IMR-90 (cell line): ENCODE results near the gene C19orf25. TPM values are rescaled to one million over a fixed set of nuclear protein-coding genes. Genes with fewer than 3 reads are reported as not detected.

Experiments used
- ATAC-seq: fragments of 200-7000 bp; cut with Tn5 transposase; 2 replicates; pipeline ENCODE4 v1.9.1; 2020; ENCODE audit warnings: low read depth, mild to moderate bottlenecking, moderate library complexity
- BruUV-seq: library from RNA; stranded (reverse); fragments of 400-500 nt; replicated peaks from 2 replicates; lab custom pipeline; 2021; lab: Mats Ljungman, UMichigan
- CTCF ChIA-PET: fragments of 300-600 bp; formaldehyde crosslinking; extraction: SDS; loops from one replicate; lab custom pipeline; 2021; ENCODE audit warnings: antibody characterized with exemption; lab: Yijun Ruan, JAX
- POLR2A ChIA-PET: fragments of 300-600 bp; sonication (Branson Sonifier 250); formaldehyde crosslinking; loops from one replicate; lab custom pipeline; 2022; ENCODE audit warnings: antibody characterized with exemption; ENCODE audit not compliant: unreplicated experiment; lab: Charles Lee
- DNase-seq: peaks from one replicate; pipeline ENCODE4 v3.0.0; 2013
- H2AFZ ChIP-seq: replicated peaks from 2 replicates; pipeline ENCODE3; 2013; ENCODE audit warnings: low read length, mild to moderate bottlenecking; ENCODE audit not compliant: poor library complexity
- H2AK5ac ChIP-seq: 2 replicates; pipeline ENCODE4 v1.6.1; 2013; ENCODE audit warnings: low read depth, low read length, inconsistent platforms
- H2AK9ac ChIP-seq: replicated peaks from 2 replicates; pipeline ENCODE3; 2013; ENCODE audit warnings: mild to moderate bottlenecking, low read depth, low read length, moderate library complexity; ENCODE audit not compliant: poor library complexity
- H2BK120ac ChIP-seq: 2 replicates; pipeline ENCODE4 v1.6.1; 2013; ENCODE audit warnings: low read depth, low read length, inconsistent platforms
- H2BK15ac ChIP-seq: 3 replicates; pipeline ENCODE4 v1.6.1; 2013; ENCODE audit warnings: low read depth, low read length, inconsistent platforms
- H2BK20ac ChIP-seq: 2 replicates; pipeline ENCODE4 v1.6.1; 2013; ENCODE audit warnings: low read depth, mild to moderate bottlenecking, inconsistent platforms, low read length, moderate library complexity
- H2BK5ac ChIP-seq: 2 replicates; pipeline ENCODE4 v1.6.1; 2013; ENCODE audit warnings: mild to moderate bottlenecking, low read depth, low read length, inconsistent platforms; ENCODE audit not compliant: poor library complexity, severe bottlenecking
- H3K14ac ChIP-seq: replicated peaks from 2 replicates; pipeline ENCODE4 v1.6.1; 2013; ENCODE audit warnings: low read depth, low read length, inconsistent platforms
- H3K18ac ChIP-seq: 2 replicates; pipeline ENCODE4 v1.6.1; 2013; ENCODE audit warnings: low read depth, low read length, control low read depth
- H3K23ac ChIP-seq: 2 replicates; pipeline ENCODE4 v1.6.1; 2013; ENCODE audit warnings: low read depth, low read length, inconsistent platforms
- H3K27ac ChIP-seq: 2 replicates; pipeline ENCODE4 v1.5.1; 2013; ENCODE audit warnings: mild to moderate bottlenecking, control low read depth, low read length; ENCODE audit not compliant: insufficient read depth
- H3K27me3 ChIP-seq: 2 replicates; pipeline ENCODE4 v1.6.1; 2013; ENCODE audit warnings: low read length; ENCODE audit not compliant: control insufficient read depth, insufficient read depth
- H3K36me3 ChIP-seq: 2 replicates; pipeline ENCODE4 v1.6.1; 2013; ENCODE audit warnings: low read length, mixed read lengths; ENCODE audit not compliant: control insufficient read depth, insufficient read depth
- H3K4ac ChIP-seq: 2 replicates; pipeline ENCODE4 v1.6.1; 2013; ENCODE audit warnings: low read depth, low read length, inconsistent platforms
- H3K4me1 ChIP-seq: 2 replicates; pipeline ENCODE4 v1.6.1; 2013; ENCODE audit warnings: low read length, mixed read lengths; ENCODE audit not compliant: control insufficient read depth, insufficient read depth
- H3K4me2 ChIP-seq: 2 replicates; pipeline ENCODE4 v1.6.1; 2013; ENCODE audit warnings: low read depth, mild to moderate bottlenecking, control low read depth, low read length, moderate library complexity
- H3K4me3 ChIP-seq: 2 replicates; pipeline ENCODE4 v1.5.1; 2013; ENCODE audit warnings: low read depth, mild to moderate bottlenecking, control low read depth, low read length, moderate library complexity; ENCODE audit not compliant: insufficient read depth
- H3K56ac ChIP-seq: 2 replicates; pipeline ENCODE4 v1.6.1; 2013; ENCODE audit warnings: low read length, inconsistent platforms; ENCODE audit not compliant: insufficient read depth; ENCODE audit errors: extremely low read depth
- H3K79me1 ChIP-seq, 2 experiments: 2 replicates each; pipeline ENCODE4 v1.6.1; 2013; ENCODE audit warnings: low read length in 2 of 2, inconsistent platforms in 1 of 2, low read depth in 1 of 2
- H3K9ac ChIP-seq: 2 replicates; pipeline ENCODE4 v1.6.1; 2013; ENCODE audit warnings: low read depth, low read length, control low read depth
- H3K9me1 ChIP-seq: 2 replicates; pipeline ENCODE4 v1.6.1; 2013; ENCODE audit warnings: low read length, inconsistent platforms; ENCODE audit not compliant: insufficient read depth
- H3K9me3 ChIP-seq: 2 replicates; pipeline ENCODE4 v1.6.1; 2013; ENCODE audit warnings: low read length; ENCODE audit not compliant: control insufficient read depth, insufficient read depth
- H4K20me1 ChIP-seq: 2 replicates; pipeline ENCODE4 v1.6.1; 2013; ENCODE audit warnings: low read length, inconsistent platforms; ENCODE audit not compliant: insufficient read depth
- H4K5ac ChIP-seq: 2 replicates; pipeline ENCODE4 v1.6.1; 2013; ENCODE audit warnings: mild to moderate bottlenecking, low read depth, low read length, control low read depth
- H4K8ac ChIP-seq, 2 experiments: 2 replicates each; pipeline ENCODE4 v1.6.1; 2013; ENCODE audit warnings: low read depth in 2 of 2, low read length in 2 of 2, control low read depth in 1 of 2, inconsistent platforms in 1 of 2
- H4K91ac ChIP-seq: 2 replicates; pipeline ENCODE4 v1.6.1; 2013; ENCODE audit warnings: low read depth, low read length, inconsistent platforms; ENCODE audit not compliant: insufficient read depth
- BHLHE40 ChIP-seq: fragments of 150-350 bp; IDR thresholded peaks from 2 replicates; pipeline ENCODE4 v1.6.1; 2016; ENCODE audit warnings: mild to moderate bottlenecking, low read depth, low read length
- FOS ChIP-seq: fragments of 150-350 bp; IDR thresholded peaks from 2 replicates; pipeline ENCODE4 v1.6.1; 2016; ENCODE audit warnings: low read depth, low read length
- MAZ ChIP-seq: IDR thresholded peaks from 2 replicates; pipeline ENCODE4 v1.6.1; 2012; ENCODE audit warnings: low read depth, mild to moderate bottlenecking, low read length, improper control_type of control experiment, moderate library complexity, borderline replicate concordance
- NFE2L2 ChIP-seq: fragments of 150-350 bp; IDR thresholded peaks from 2 replicates; pipeline ENCODE4 v1.6.1; 2016; ENCODE audit warnings: low read depth, mild to moderate bottlenecking, low read length
- POLR2A ChIP-seq: IDR thresholded peaks from 2 replicates; pipeline ENCODE4 v1.6.1; 2012; ENCODE audit warnings: mild to moderate bottlenecking, low read depth, low read length
- RAD21 ChIP-seq: IDR thresholded peaks from 2 replicates; pipeline ENCODE4 v1.6.1; 2012; ENCODE audit warnings: low read length, improper control_type of control experiment
- RCOR1 ChIP-seq: IDR thresholded peaks from 2 replicates; pipeline ENCODE4 v1.6.1; 2012; ENCODE audit warnings: mild to moderate bottlenecking, low read length, improper control_type of control experiment; ENCODE audit not compliant: insufficient replicate concordance
- SMC3 ChIP-seq: fragments of 150-350 bp; IDR thresholded peaks from 2 replicates; pipeline ENCODE4 v1.6.1; 2016; ENCODE audit warnings: low read depth, mild to moderate bottlenecking, antibody characterized with exemption, low read length, moderate library complexity
- WGBS, 2 experiments: methylation state at CpG; one replicate each; pipeline versions ENCODE4 v1.1.5 to v1.1.7; 2013; ENCODE audit warnings: missing lambda C conversion rate in 2 of 2; ENCODE audit not compliant: insufficient read length in 1 of 2; ENCODE audit errors: extremely low coverage in 2 of 2; 5-methylcytosine and 5-hydroxymethylcytosine counted together
- dilution Hi-C: fragments of 300-500 bp; cut with HindIII; formaldehyde crosslinking; loops from one replicate; pipeline ENCODE4 v1.14.3; 2018; ENCODE audit warnings: low sequenced_read_pairs; ENCODE audit not compliant: unreplicated experiment
- in situ Hi-C: fragments of 300-500 bp; cut with MboI; formaldehyde crosslinking; loops from 3 replicates; pipeline ENCODE4 v1.14.3; 2019; ENCODE audit warnings: low sequenced_read_pairs, inconsistent platforms, mixed read lengths
- intact Hi-C: fragments of 100-400 bp; cut with micrococcal nuclease; formaldehyde crosslinking; loops from 2 replicates; pipeline ENCODE4 v1.10.0; 2022
- polyA plus RNA-seq, 3 experiments: library from polyadenylated mRNA; depleted of rRNA; stranded (reverse); fragments of >200 nt; gene quantifications; 2 replicates each; pipeline ENCODE4 v1.2.3, GENCODE V29; 2012; ENCODE audit warnings: low replicate concordance in 1 of 3
- total RNA-seq: library from RNA; depleted of rRNA; stranded (reverse); fragments of >200 nt; gene quantifications from 2 replicates; pipeline ENCODE4 v1.2.3, GENCODE V29; 2012
- TF ChIP-seq, protein P1 (sequence below): fragments of 150-350 bp; IDR thresholded peaks from 2 replicates; pipeline ENCODE4 v1.6.1; 2017; ENCODE audit warnings: mild to moderate bottlenecking, antibody characterized with exemption, low read length, low read depth
- TF ChIP-seq, protein P2 (sequence below): conservative IDR thresholded peaks from 2 replicates; pipeline ENCODE4 v1.5.1; 2012; ENCODE audit warnings: mild to moderate bottlenecking, low read depth, low read length, improper control_type of control experiment
- TF ChIP-seq, protein P3 (sequence below): fragments of 150-350 bp; IDR thresholded peaks from 2 replicates; pipeline ENCODE4 v1.6.1; 2016; ENCODE audit warnings: low read depth, mild to moderate bottlenecking, low read length, moderate library complexity, borderline replicate concordance

Gene C19orf25
- total and polyA plus RNA-seq, 2 of the 4 experiments (the other 2 are of a cell fraction): 10.4 to 34.9 TPM

DNA sequence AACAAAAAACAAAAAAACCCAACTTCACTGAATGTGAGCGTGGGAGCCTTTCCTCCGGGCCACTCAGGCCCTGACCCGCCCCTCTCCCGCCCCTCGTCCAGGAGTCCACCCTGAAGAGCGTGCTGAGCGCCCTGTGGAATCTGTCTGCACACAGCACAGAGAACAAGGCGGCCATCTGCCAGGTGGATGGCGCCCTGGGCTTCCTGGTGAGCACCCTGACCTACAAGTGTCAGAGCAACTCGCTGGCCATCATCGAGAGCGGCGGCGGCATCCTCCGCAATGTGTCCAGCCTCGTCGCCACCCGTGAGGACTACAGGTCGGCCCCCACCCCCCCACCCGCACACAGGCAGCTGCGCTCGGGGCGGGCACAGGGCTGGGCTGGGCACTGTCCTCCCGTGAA, 17.2 kb downstream of the C19orf25 start:
- H2BK20ac ChIP-seq: no peak overlapping the region
- dilution Hi-C loops (no loop called here), intact Hi-C loops (no loop called here), in situ Hi-C loops (no loop called here)
- H4K5ac ChIP-seq: no peak overlapping the region
- ATAC-seq (no peak), DNase-seq (no peak)
- no peak overlapping the region for H3K23ac ChIP-seq
- no peak overlapping the region for H3K27ac ChIP-seq
- no peak overlapping the region for H2BK120ac ChIP-seq
- H3K79me1 ChIP-seq: no peaks in the 10 kb centered on the region
- 89% methylated on average over 16 of the region's 24 CpGs; no CpG with 5 or more reads in 1 of the 2 experiments for WGBS, 2 experiments
- TF ChIP-seq, protein P1, sequence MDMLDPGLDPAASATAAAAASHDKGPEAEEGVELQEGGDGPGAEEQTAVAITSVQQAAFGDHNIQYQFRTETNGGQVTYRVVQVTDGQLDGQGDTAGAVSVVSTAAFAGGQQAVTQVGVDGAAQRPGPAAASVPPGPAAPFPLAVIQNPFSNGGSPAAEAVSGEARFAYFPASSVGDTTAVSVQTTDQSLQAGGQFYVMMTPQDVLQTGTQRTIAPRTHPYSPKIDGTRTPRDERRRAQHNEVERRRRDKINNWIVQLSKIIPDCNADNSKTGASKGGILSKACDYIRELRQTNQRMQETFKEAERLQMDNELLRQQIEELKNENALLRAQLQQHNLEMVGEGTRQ: no peak
- TF ChIP-seq BHLHE40 (no peak), NFE2L2 (no peak), POLR2A (no peak), RCOR1 (no peak), SMC3 (no peak), RAD21 (no peak), MAZ (no peak), FOS (no peak)
- TF ChIP-seq, protein P2, sequence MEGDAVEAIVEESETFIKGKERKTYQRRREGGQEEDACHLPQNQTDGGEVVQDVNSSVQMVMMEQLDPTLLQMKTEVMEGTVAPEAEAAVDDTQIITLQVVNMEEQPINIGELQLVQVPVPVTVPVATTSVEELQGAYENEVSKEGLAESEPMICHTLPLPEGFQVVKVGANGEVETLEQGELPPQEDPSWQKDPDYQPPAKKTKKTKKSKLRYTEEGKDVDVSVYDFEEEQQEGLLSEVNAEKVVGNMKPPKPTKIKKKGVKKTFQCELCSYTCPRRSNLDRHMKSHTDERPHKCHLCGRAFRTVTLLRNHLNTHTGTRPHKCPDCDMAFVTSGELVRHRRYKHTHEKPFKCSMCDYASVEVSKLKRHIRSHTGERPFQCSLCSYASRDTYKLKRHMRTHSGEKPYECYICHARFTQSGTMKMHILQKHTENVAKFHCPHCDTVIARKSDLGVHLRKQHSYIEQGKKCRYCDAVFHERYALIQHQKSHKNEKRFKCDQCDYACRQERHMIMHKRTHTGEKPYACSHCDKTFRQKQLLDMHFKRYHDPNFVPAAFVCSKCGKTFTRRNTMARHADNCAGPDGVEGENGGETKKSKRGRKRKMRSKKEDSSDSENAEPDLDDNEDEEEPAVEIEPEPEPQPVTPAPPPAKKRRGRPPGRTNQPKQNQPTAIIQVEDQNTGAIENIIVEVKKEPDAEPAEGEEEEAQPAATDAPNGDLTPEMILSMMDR: no peak
- TF ChIP-seq, protein P3, sequence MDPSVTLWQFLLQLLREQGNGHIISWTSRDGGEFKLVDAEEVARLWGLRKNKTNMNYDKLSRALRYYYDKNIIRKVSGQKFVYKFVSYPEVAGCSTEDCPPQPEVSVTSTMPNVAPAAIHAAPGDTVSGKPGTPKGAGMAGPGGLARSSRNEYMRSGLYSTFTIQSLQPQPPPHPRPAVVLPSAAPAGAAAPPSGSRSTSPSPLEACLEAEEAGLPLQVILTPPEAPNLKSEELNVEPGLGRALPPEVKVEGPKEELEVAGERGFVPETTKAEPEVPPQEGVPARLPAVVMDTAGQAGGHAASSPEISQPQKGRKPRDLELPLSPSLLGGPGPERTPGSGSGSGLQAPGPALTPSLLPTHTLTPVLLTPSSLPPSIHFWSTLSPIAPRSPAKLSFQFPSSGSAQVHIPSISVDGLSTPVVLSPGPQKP: no peak
- H2AFZ ChIP-seq: no peak overlapping the region
- peaks cover 31% of the 10 kb centered on the region for H4K20me1 ChIP-seq
- H3K36me3 ChIP-seq: peaks cover 3% of the 10 kb centered on the region; the same call in 1 of the 2 replicates
- H2BK15ac ChIP-seq: no peak overlapping the region
- H3K27me3 ChIP-seq: peaks cover 20% of the 10 kb centered on the region
- ChIA-PET POLR2A (no interaction called here), CTCF (no interaction called here)
- H4K91ac ChIP-seq: no peak overlapping the region
- no peak overlapping the region for H3K14ac ChIP-seq
- no peak overlapping the region for H3K4ac ChIP-seq
- H2AK5ac ChIP-seq: no peak overlapping the region
- no peak overlapping the region for H3K4me2 ChIP-seq
- H2BK5ac ChIP-seq: no peak overlapping the region
- BruUV-seq: no TSS peak
- no peak overlapping the region for H3K56ac ChIP-seq
- no peak overlapping the region for H3K4me3 ChIP-seq
- H3K18ac ChIP-seq: no peak overlapping the region
- no peak overlapping the region for H4K8ac ChIP-seq
- no peaks in the 10 kb centered on the region for H3K4me1 ChIP-seq
- 0 out of 2 replicates have a peak, but pooled peaks cover 2% of the 10 kb centered on the region for H3K9me1 ChIP-seq
- no peak overlapping the region for H3K9ac ChIP-seq
- no peak overlapping the region for H2AK9ac ChIP-seq
- no peaks in the 10 kb centered on the region for H3K9me3 ChIP-seq
